Activated CD4-positive, alpha-beta T cell treated with anti-CD3 and anti-CD28 coated beads, Interleukin-2, amount 50 U/mL, for 4 hours (primary cell): ENCODE results near the gene CCDC148.
"Not testable (repeated sequence)": the region's sequence is repeated elsewhere in the genome, so short reads cannot be mapped to it uniquely, and the experiment has no call there.

Experiments used
- DNase-seq, 2 experiments: peaks; one replicate each; pipeline ENCODE4 v3.0.0-alpha.2; 2020

CCDC148 gene

GRCh38 chr2:158273791-158274190 is 182.8 kb downstream of the CCDC148 start:
- DNase-seq = no peak

DNA sequence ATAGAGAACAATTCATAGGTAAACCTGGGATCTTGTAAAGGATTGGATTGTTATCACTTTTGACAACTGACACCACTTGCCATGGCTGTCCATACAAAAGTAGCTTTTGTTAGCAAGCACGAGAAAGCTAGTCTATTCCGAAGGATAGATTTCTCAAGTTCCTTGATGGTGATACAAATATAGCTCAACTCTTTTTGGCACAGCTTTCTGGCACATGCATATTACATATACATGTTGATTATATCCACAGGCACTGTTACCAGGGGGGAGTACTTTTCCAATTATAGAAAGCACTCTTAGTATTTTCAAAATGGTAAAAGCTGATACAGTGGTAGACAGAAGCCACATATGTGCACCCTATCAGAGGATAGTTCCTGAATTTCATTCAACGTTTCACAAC is 186.0 kb downstream of the CCDC148 start:
- no peak for DNase-seq

DNA sequence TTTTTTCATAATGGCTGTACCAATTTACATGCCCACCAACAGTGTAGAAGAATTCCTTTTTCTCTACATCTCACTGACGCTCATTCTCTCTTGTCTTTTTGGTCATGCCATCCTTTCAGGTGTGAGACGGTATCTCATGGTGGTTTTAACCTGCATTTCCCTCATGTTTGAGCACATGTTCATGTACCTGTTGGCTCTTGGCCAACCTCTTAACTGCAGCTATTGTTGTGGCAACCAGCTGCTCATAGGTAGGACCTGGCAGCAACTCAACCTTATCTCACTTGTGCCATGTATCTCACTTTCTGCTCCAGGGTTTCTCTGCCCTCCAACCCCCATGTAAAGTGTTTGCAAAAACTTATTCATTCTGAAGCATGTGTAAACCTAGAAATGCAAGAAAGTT is 187.4 kb downstream of the CCDC148 start:
- no peak for DNase-seq

- DNase-seq = no peak
Measured at GRCh38 chr2:158266111-158266510, 190.4 kb downstream of the CCDC148 start.

GRCh38 chr2:158255257-158255656 is 201.3 kb downstream of the CCDC148 start:
- no peak for DNase-seq

DNA sequence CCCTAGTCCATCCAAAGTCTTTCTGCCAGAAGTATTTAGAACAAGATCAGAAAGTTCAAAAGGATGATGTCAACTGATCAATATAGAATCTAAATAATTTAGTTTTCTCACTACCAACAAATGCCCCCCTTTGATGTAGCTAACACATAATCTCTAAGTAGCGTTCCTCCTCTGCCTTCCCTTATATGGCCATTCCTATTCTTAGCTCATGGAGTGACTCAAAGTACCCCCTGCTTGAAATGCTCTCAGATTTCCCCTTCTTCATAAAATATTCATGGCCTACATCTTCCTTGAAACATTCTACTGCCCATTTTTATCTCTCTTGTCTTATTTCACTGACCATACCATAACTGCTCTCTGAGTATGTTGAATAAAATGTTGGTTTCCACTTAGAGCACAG is 203.4 kb downstream of the CCDC148 start:
- no peak for DNase-seq

DNA sequence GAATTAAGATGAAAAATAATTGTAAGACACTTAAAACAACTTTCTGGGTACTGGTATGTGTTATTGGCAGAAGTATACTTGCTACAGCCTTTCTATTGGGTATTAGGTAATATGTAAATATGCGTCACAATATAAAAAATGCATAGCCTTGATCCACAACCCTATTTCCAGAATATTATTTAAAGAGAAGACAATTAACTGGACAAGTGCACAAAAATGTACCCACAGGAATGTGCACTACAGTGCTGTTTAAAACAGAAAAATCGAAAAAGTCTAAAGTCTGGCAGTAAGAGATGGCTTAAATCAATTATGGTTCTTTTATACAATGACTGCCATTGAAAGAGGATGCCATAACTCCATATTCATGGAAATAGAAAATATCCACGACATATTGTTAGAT is 205.2 kb downstream of the CCDC148 start:
- DNase-seq = no peak

- DNase-seq = no peak
Measured at GRCh38 chr2:158243392-158243791, 213.2 kb downstream of the CCDC148 start.

GRCh38 chr2:158242280-158242679 is 214.3 kb downstream of the CCDC148 start:
- DNase-seq = no peak

DNA sequence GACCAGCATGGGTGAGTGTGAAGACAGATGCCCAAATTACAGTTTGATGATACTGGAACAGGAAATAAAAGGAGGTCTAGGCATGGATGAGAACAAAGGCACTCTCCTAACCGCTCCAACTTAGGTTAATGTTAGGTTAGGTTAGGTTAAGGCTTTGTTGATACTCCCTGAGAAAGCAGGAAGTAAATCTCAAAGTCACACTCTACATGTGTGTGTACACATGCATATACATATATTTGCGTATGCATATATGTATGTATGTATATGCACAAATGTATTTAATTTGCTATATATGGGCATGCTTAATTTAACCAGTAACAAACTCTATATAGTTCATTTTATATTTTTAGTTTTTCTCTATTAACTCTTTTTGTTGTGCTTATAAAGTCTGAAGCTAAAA is 215.6 kb downstream of the CCDC148 start:
- DNase-seq = no peak

GRCh38 chr2:158239271-158239670 is 217.3 kb downstream of the CCDC148 start:
- DNase-seq = no peak

DNA sequence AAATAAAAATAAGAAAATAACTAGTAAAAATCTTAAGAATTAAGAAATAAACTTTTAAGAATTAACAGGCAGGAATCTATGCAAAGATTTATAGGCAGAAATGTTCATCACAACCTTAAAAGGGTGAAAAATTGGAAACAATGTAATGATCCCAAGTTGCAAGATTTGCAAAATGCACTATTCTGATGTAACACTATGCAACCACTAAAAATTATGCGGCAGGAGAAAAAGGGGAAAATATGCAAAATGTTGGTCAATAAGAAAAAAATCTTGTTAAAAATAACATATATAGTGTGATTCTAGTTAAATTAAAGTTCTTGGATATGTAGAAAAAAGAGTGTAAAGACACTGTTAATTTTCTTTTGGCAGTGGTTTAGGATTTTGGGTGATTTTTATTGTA is 222.1 kb downstream of the CCDC148 start:
- DNase-seq = no peak

GRCh38 chr2:158232476-158232875 is 224.1 kb downstream of the CCDC148 start:
- no peak for DNase-seq

DNA sequence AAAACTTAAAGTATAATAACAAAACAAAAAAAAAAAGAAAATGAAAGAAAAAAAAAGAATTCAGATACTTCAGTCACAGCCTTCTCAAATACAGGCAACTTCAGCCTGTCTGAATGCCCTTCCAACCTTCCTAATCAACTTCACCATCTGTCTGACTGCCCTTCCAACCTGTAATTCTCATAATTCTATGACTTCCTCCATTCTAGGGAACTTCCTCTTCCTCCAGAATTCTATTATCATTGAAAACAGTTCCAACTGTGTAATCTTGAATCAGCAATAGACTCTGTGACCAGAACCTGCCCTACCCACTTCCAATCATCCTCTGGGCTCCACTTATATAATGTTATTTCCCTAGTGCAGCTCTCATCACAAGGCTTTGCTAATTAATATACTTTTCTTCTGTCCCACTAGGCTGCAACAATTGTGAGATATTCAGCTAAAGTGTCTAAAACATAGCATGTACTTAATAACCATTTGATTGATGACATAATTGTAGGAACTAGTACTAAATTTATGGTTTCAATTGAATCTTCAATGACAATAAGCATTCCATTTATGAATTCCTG is 227.5 kb downstream of the CCDC148 start:
- DNase-seq = no peak

GRCh38 chr2:158223066-158223465 is 233.5 kb downstream of the CCDC148 start:
- not testable (repeated sequence) for DNase-seq

DNA sequence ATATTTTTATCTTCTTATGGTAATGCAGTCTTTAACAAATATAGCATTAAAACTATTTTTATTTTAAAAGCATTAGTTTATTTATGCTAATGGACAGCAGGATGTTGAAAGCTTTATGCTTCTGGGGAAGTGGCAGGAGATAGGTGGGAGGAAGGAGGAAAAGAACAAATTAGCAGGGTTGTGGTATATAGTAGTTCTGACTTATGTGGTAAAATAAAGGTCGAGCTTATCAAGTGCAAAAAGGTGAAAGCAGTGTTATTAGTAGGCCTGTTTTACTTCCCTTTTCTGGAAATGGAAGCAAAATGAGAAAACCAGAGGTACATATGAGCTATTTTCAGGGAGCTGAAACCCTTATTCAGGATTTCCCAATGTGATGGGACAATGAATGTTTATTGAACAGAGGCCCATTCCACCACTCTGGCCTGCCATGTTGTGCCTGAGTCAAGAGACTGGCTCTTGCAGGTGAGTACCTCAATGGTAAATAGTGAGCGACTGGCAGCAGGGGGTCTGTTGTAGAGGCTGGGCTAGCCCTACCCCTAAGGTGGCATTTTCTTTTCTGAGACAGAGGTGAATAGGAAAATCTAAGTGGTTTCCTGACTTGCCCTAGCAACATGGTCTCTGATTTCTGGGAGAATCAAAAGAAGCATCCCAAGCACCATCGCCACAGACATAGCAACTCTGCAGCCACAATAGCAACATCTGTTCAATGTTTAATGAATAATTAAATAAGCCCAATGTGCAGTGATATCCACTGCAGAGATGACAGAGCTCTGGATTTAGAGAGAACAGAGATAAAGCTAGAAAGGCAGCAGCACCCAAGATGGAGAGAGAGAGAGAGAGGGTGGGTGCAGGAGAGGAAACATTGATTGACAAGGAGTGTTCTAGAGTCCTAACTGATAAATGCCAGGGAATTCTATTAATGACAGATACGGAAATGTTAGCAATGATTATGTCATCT is 235.2 kb downstream of the CCDC148 start:
- no peak for DNase-seq

DNA sequence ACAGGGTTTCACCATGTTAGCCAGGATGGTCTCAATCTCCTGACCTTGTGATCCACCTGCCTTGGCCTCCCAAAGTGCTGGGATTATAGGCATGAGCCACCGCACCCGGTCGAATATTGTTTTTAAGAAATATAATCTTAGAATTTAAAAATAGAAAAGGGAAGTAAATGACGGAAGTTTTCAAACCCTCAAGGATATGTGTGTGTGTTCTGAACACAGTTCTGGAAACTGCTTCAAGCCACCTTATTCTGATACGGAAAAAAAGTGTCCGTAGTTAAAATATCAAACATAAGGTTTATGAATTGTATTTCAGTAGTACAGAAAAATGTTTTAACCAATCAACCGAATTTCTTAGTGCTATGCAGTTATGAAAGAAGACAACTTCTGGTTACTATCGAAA is 239.0 kb downstream of the CCDC148 start:
- no peak for DNase-seq

DNA sequence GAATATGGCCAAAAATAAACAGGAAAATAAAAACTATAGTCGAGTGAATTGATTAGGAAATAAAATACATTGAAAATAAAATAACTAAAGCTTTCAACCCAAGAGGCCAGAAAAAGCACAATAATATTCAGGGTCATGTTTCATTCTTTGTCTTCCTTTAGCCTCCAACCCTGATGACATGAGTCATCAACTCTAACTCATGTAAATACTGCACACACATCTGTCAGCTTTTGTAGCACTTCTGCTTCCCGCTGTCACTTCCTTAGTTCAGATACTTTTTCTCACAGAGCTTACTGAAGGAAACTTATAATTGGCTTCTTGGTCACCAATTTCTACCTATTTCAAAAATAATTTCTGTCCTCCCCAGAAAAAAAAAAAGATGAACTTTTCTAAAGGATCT is 242.1 kb downstream of the CCDC148 start:
- DNase-seq = no peak

DNA sequence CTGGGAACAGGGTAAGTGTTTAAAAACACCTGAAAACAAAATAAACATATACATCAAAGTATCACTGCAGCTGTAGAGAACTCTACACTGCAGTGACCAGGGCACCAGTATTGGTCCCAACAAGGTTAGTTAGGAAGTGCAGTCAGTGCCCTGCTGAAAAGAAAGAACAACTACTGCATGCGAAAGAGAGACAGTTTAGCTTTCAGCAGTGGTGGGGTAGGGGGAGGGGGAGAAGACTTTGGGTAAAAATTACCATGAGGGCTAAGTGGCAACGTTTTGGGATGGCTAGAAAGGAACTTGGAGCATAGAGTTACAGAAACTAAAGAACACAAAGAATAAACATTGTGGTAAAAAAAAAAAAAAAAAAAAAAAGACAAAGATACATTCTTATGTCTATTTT is 242.8 kb downstream of the CCDC148 start:
- no peak for DNase-seq

DNA sequence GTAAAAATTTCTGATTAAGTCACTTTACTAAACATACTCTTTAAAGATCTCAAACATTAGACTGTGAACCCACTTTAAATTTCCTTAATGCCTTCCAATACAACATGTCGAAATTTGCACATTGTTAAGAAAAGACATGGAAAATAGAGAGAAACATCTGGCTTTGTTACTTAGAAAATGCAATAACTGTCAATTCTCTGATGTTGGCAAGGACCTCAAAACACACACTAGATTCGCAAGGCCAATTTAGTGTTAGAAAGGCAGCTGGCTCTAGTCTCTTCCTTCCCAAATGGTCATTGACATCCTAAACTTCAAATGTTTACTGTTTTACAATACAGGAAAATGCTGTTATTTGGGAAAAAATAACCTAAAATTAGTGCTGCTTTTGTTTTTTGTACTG is 244.3 kb downstream of the CCDC148 start:
- no peak for DNase-seq

DNA sequence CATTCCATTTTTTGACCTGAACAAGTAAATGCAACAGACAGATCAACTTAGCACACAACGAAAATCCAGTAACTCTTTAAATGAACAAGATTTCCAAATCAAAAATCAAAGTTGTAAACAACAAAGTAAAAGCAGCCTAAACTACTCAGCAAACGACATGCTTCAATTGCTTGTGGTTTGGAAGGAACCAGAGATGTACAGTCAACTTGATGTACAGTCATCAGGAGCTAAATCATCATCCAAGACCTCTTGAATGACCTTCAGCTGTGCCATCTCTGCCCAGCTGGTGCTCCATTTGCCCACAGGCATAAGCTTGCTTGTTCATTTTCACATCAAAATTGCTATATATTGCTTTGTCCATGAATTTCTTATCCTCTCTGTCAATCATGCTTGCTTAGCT is 245.1 kb downstream of the CCDC148 start:
- no peak for DNase-seq

DNA sequence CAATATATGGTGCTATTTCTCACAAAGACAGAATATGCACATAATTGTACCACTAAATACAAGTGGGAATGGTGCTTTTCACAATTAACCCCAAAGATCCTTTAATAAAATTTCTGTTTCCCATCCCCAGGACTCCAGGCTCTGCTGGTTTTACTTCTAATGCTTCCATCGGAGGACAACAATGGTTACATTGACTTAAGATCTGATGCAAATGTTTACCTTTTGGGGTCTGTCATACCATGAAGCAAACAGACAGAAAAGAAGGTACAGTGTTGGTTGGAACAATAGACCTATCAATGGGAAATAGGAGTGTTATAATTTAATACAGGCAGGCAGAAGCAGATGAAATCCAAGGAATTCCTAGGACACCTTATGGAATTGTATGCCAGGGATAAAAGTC is 249.2 kb downstream of the CCDC148 start:
- DNase-seq = no peak

- DNase-seq = no peak
Measured at GRCh38 chr2:158205215-158205614, 251.3 kb downstream of the CCDC148 start.

- DNase-seq = no peak
Measured at GRCh38 chr2:158204741-158205165, 251.8 kb downstream of the CCDC148 start.
